GM21529 (cell line): ENCODE results near the gene DHRS7C.
"Not testable (repeated sequence)": the region's sequence is repeated elsewhere in the genome, so short reads cannot be mapped to it uniquely, and the experiment has no call there.

ENCODE experiments used
- ATAC-seq: cut with Tn5 transposase; IDR thresholded peaks from one replicate; pipeline ENCODE4 v1.9.1; 2021; ENCODE audit not compliant: unreplicated experiment

DHRS7C gene

GRCh38 chr17:9810100-9810949 lies 18.9 kb upstream of the DHRS7C start:
- ATAC-seq = no peak

GRCh38 chr17:9809409-9809808 lies 18.0 kb upstream of the DHRS7C start:
- no peak for ATAC-seq

DNA sequence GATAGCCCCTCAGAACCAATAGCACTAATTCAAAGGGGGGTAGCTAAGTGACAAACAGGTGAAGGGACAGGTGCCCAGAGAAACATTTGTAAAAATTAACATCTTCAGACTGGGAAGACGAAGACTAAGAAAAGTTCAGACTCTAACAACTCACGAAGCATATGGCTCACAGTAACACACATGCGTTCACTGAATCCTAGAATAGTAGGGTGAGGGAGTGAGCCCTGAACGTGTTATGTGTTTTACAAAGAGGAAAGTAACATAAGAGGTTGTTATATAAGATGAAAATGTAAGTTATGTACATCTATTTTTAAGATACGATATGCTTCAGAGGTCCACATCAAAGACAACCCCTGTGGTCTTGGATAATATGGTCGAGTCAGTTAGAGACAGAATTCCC lies 15.3 kb upstream of the DHRS7C start:
- ATAC-seq = no peak

DNA sequence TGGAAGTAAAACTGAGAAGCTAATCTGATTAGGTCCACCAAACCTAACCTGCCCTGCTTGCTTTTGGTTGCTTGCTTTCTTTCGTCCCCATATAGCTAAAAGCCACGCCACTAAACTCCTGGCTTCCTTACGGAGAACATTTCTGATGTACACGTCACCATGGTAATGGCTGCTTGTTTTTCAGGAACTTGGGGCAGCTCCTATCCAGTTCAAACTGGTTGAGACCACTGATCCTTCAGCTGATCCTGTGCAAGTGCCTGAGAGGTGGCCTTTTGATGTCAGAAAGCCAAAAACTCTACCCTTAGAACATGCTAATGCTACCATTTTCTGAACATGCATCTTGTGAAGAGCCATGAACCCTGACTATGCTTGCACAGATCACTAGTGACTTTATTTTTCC lies 14.4 kb upstream of the DHRS7C start:
- no peak for ATAC-seq

DNA sequence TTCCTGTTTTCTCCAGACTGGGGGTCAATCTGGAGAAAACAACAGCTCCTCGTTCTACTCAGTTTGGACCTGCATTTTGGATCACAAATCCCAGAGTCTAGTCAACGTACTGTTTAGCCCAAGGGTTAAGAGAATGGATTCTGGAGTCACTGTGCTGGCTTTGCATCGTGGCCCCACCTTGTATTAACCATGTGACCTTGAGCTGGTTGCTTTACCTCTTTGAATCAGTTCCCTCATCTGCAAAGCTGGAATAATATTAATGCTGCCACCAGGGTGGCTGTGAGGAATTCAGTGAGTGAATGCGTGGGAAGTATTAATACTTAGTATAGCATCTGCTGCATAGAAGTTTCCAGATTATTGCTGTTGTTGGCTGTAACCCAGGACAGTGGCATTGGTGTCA lies 11.3 kb upstream of the DHRS7C start:
- no peak for ATAC-seq

- ATAC-seq = no peak
These were observed 10.9 kb upstream of the DHRS7C start for GRCh38 chr17:9802294-9802693.

DNA sequence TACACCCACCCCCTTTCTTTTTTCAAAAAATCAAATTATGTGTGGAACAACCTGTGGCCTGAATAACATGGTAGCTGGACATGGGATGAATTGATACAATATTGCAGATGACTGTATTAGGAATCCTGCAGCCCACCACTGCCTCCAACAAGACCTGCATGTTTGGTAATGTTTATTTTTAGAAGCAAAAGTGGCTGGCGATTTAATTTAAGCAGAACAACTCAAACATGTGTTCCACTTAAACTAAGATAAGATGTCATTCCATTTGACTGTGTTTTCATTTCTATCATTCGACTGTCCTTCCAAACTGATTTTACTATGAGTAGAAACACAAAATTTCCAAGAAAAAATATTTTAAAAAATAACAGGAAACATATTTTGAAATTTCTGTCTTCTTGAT lies 10.1 kb upstream of the DHRS7C start:
- ATAC-seq = no peak

- no peak for ATAC-seq
These were observed 7.3 kb upstream of the DHRS7C start for GRCh38 chr17:9798724-9799123.

GRCh38 chr17:9798008-9798407 lies 6.6 kb upstream of the DHRS7C start:
- no peak for ATAC-seq

DNA sequence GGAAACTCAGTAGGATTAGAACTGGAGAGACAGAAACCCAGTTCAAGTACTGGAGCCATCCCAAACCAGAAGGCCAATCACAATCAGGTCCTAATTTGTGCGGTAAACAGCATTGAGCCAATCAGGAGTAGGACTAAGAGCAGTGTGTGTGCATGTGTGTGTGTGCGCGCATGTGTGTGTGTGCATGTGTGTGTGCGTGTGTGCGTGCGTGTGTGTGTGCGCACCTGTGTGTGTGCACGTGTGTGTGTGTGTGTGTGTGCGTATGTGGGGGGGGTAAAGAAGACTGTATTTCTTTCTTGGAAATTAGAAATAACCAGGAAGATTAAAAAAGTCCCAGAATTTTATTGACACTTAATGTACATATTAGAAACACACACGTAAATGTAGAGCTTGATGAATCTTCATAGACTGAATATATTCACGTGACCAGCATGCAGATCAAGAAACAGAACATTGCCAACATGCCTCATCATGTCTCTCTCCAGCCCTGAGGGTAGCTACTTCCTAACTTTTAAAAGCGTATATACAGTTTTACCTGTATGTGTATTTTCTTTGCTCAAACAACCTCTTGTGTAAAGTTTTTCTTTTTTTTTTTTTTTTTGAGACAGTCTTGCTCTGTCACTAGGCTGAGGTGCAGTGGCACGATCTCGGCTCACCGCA lies 919 bp upstream of the DHRS7C start:
- no peak for ATAC-seq

- no peak for ATAC-seq
These were observed 1.1 kb downstream of the DHRS7C start for GRCh38 chr17:9790316-9790715.

GRCh38 chr17:9788601-9789000 lies 2.8 kb downstream of the DHRS7C start:
- no peak for ATAC-seq

DNA sequence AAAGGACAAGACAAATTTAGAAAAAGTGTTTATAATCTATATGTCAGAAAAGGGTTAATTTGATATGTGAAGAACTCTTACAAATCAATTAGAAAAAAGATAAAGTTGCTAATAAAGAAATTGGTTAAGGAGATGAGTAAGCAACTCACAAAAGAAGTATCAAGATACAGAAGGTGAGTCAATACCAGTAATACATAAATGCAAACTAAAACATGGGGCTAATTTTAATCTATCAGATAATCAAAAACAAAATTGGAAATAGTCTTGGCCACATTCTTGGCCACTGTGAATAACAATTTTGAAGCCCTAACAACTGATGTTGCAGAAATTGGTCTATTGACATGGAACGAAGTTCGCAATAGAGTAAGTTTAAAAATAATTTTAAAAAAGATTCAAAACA lies 6.8 kb downstream of the DHRS7C start:
- ATAC-seq = no peak

GRCh38 chr17:9783465-9783864 lies 7.9 kb downstream of the DHRS7C start:
- not testable (repeated sequence) for ATAC-seq

DNA sequence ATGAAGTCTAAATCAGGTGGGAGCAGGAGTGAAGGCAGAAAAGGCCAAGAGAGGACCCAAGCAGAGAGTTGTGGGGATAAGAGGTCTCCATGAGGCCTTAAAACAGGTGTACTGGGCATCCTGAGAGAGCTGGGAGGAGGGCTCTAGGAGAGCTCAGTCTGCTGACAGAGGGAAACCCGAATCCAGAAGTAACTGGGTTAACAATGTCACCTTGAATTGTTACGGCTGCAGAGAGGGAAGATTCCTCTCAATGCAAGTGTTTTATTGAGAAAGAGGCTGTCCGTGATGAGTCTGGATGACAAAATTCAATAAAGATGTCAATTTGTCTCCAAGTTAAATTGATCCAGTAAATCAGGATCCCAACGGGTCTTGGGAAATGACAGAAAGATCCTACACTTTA lies 8.3 kb downstream of the DHRS7C start:
- ATAC-seq = no peak

DNA sequence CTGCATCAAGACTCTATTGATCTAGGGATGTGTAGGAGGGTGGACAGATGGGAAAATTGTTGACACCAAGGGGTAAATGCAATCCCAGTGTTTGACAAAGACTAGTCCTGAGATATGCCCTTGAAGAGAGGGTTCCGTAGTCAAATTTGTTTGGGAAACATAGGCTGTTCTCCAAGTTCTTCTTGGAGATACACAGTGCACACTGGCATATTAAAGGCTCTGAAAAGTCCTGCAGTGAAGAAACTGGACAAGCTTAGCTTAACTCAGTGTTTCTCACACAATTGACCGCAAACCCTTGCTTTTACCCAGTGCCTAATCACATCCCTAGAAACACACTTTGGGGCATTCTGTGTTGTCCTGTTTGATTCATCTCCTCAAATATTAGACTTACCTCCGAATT lies 10.8 kb downstream of the DHRS7C start:
- no peak for ATAC-seq

DNA sequence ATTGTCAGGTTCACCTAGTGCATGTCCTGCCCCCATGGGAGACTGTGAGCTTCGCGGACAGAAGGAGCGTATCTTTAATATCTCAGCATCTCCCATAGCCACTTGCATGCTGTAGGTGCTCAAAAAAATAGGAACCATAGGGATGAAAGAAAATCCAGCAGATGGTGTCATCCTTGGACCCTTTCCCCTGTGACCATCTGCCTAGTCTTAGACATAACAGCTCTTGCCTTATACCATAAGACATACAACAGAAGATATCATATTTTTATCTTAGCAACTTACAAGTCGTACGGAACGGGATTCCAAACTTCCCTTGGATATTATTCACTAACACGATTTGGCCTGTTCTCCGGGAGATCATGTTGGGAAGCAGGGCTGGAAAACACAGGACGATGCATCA lies 14.5 kb downstream of the DHRS7C start:
- ATAC-seq = no peak

DNA sequence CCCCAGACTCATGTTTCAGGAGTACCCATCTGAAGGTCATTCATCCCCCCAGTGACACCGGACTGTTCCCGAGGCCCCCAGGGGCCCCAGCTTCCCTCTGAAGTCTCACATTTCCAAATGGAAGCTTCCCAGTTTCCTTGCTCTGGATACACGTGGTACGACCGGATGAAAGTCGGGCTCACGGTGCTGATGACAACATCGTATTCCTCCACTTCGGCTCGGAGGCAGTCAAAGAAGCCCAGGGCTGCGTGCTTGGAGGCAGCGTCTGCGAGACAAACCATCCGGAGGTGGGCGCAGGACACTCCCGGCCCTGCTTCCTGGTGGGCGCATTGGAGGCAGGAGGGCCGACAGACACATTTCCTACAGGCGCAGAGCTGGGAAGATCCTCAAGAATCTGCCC lies 18.7 kb downstream of the DHRS7C start:
- no peak for ATAC-seq

DNA sequence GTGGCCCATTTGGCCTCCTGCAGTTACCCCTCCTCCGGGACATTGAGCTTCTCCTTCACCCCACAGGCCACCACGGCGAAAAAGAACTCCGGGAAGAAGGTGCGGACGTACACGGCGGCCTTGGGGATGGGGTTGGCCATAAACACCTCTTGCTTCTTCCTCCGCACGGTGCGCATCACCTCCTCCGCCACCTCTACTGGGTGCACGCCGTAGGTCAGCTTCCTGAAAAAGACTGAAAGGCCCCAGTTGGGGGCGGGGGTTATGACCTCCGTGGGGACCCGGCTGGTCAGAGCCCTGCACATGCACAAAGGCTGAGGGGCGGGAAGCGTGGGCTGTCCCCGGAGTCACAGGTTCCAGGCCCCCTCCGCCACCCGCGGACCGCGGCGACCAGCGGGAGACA lies 19.9 kb downstream of the DHRS7C start:
- no peak for ATAC-seq

GRCh38 chr17:9769036-9769695 lies 22.2 kb downstream of the DHRS7C start:
- ATAC-seq = no peak

DNA sequence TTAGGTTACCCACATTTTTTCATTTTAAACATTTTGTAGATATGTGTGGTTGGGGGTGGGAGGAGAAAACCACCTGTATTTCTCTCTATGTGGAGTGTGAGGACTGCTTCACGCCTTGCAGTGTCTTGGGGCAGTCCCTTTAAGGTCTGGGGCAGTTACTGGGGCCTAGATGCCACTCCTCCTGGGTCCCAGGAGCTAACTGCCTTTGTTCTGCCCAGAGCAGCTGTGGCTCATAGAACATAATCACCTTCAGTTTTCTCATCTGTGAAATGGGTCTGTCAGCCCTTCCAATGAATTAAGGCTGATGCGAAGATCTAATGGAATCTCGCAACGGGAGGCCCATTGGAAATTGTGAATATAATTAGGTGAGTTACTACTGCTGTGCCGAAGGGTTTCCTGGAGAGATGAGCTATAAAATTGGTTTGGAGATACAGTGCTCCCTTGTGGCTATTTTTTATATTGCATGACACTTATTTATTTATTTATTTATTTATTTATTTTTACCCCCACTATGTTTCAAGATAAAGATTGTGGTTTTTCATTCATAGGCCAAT lies 22.9 kb downstream of the DHRS7C start:
- no peak for ATAC-seq
